Progenitor cell of endocrine pancreas (in vitro differentiated cells): Measurements from ENCODE around the gene STX18. TPM values are rescaled to one million over a fixed set of nuclear protein-coding genes. Genes with fewer than 3 reads are reported as not detected.

Experiments used
- DNase-seq: peaks from one replicate; pipeline ENCODE4 v3.0.0; 2021; ENCODE audit warnings: low spot score; ENCODE audit not compliant: unreplicated experiment
- H3K27ac Mint-ChIP-seq: 2 replicates; pipeline ENCODE4 v1.8.0; 2021; ENCODE audit warnings: mild to moderate bottlenecking, moderate library complexity, mixed read lengths
- H3K27me3 Mint-ChIP-seq: 2 replicates; pipeline ENCODE4 v1.8.0; 2021; ENCODE audit warnings: mixed read lengths
- H3K36me3 Mint-ChIP-seq: 2 replicates; pipeline ENCODE4 v1.8.0; 2022; ENCODE audit warnings: mixed read lengths; ENCODE audit not compliant: insufficient read depth
- H3K4me1 Mint-ChIP-seq: 2 replicates; pipeline ENCODE4 v1.8.0; 2021; ENCODE audit warnings: low read depth, mixed read lengths
- H3K4me3 Mint-ChIP-seq: 2 replicates; pipeline ENCODE4 v1.8.0; 2021; ENCODE audit warnings: low read depth, mild to moderate bottlenecking, moderate library complexity, mixed read lengths
- H3K9me3 Mint-ChIP-seq: 2 replicates; pipeline ENCODE4 v1.8.0; 2021; ENCODE audit warnings: low read depth, mixed read lengths
- total RNA-seq: library from RNA; stranded (reverse); gene quantifications from 2 replicates; pipeline ENCODE4 v1.2.1, GENCODE V29; 2021
- TF ChIP-seq, protein P1 (sequence below): fragments of 200-600 bp; sonication (generic); IDR thresholded peaks from one replicate; pipeline ENCODE4 v1.5.0; 2021; ENCODE audit warnings: antibody characterized with exemption, mild to moderate bottlenecking; ENCODE audit not compliant: unreplicated experiment

The STX18 gene
- total RNA-seq, 1 donor from 2014 or later: 41.2 TPM

DNA sequence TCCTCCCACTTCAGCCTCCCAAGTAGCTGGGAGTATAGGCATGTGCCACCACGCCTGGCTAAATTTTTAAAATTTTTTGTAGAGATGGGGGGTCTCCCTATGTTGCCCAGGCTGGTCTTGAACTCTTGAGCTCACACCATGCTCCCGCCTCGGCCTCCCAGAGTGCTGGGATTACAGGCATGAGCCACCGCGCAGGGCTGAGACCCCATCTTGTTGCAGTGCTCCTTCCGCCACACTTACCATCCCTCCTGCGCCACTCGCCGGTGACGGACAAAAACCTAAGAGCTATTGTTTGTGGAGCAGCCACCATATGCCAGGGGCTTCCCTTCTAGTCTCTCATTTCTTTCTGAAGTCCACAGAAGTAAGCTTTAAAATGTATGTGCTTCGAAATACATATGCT is 120.5 kb downstream of the STX18 start:
- TF ChIP-seq, protein P1, sequence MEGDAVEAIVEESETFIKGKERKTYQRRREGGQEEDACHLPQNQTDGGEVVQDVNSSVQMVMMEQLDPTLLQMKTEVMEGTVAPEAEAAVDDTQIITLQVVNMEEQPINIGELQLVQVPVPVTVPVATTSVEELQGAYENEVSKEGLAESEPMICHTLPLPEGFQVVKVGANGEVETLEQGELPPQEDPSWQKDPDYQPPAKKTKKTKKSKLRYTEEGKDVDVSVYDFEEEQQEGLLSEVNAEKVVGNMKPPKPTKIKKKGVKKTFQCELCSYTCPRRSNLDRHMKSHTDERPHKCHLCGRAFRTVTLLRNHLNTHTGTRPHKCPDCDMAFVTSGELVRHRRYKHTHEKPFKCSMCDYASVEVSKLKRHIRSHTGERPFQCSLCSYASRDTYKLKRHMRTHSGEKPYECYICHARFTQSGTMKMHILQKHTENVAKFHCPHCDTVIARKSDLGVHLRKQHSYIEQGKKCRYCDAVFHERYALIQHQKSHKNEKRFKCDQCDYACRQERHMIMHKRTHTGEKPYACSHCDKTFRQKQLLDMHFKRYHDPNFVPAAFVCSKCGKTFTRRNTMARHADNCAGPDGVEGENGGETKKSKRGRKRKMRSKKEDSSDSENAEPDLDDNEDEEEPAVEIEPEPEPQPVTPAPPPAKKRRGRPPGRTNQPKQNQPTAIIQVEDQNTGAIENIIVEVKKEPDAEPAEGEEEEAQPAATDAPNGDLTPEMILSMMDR: no peak
- no peak overlapping the region for H3K4me3 Mint-ChIP-seq
- no peaks in the 10 kb centered on the region for H3K9me3 Mint-ChIP-seq
- H3K4me1 Mint-ChIP-seq: peaks cover 21% of the 10 kb centered on the region
- H3K36me3 Mint-ChIP-seq: peaks cover 26% of the 10 kb centered on the region
- H3K27me3 Mint-ChIP-seq: no peaks in the 10 kb centered on the region
- no peak overlapping the region for H3K27ac Mint-ChIP-seq
- DNase-seq: no peak

DNA sequence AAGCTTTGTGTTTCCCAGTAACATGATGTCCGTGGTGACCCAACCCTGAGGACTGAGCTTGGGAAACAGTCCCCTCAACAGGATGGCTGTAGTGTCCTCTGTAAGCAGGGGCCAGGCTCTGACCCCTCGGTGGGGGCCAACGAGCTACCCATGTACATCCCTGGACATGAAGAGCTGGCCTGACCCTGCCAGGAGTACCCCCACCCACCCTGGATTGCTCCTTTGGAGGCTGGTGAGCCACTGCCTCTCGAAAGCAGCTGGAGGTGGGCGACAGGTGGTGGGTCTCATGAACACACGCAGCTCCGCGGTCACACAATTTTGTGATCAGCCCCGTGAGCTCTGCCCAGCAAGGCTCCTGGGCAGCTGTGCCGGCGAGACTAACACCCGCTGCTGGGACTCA is 121.4 kb downstream of the STX18 start:
- TF ChIP-seq, protein P1: no peak
- peaks cover 16% of the 10 kb centered on the region for H3K4me1 Mint-ChIP-seq
- no peak overlapping the region for H3K27ac Mint-ChIP-seq
- DNase-seq: no peak
- no peaks in the 10 kb centered on the region for H3K27me3 Mint-ChIP-seq
- H3K36me3 Mint-ChIP-seq: peaks cover 29% of the 10 kb centered on the region
- H3K4me3 Mint-ChIP-seq: no peak overlapping the region
- H3K9me3 Mint-ChIP-seq: no peaks in the 10 kb centered on the region

DNA sequence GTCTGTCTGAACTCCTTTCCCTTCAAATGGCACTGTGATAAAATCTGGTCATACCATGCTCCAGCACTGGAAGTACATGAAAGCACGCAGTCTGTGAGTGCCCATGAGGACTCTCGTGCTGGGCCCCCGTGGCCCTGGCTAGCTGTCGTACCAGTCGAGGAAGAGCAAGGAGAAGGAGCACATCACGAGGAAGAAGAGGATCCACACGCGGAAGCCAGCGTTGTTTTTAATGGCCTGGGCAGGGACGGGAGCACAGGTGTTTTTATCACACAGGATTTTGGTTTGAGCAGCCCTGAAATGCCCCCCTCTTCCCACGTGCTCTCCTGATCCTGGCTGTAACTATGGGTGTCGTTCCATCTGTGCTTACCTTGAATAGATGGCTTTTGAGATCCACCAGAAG is 122.0 kb downstream of the STX18 start:
- DNase-seq: no peak
- Mint-ChIP-seq H3K36me3 (peaks cover 29% of the 10 kb centered on the region), H3K4me1 (peaks cover 16% of the 10 kb centered on the region), H3K9me3 (no peaks in the 10 kb centered on the region), H3K4me3 (no peak overlapping the region), H3K27me3 (no peaks in the 10 kb centered on the region), H3K27ac (no peak overlapping the region)
- TF ChIP-seq, protein P1: no peak

DNA sequence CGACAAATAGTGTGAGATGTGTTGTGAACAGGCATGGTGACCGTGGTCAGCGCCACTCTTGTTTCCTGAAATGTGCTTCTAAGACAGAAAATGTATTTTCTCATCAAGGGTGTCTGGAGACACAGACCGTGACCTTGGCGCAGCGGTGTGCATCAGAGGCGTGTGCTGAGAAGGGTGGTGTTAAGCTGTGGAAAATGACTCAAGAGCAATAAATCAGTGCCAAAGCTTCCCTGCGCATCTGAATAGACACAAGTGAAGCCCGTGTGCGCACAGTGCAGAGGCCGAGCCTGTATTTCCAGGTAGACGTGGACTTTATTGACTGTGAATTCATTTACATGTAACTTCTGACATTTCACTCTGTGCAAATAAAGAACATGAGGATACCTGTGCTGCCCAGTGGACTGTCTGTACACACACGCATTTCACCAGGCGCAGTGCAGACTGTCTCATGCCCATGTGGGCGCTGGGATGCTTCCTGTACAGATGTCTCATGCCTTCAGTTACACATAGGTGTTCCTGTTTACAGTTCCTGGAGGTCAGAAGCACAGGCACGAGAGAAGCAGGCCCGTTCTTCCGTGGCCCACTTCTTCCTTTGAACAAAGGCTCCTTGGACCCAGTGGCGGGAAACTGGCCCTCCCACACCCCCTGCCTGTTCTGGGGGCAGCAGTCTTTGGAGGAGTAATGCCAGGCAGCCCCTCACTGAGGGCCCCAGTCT is 123.0 kb downstream of the STX18 start:
- Mint-ChIP-seq H3K4me1 (peaks cover 13% of the 10 kb centered on the region), H3K36me3 (peaks cover 29% of the 10 kb centered on the region), H3K4me3 (no peak overlapping the region), H3K27ac (no peak overlapping the region), H3K9me3 (no peaks in the 10 kb centered on the region), H3K27me3 (no peaks in the 10 kb centered on the region)
- DNase-seq: no peak
- TF ChIP-seq, protein P1: no peak

DNA sequence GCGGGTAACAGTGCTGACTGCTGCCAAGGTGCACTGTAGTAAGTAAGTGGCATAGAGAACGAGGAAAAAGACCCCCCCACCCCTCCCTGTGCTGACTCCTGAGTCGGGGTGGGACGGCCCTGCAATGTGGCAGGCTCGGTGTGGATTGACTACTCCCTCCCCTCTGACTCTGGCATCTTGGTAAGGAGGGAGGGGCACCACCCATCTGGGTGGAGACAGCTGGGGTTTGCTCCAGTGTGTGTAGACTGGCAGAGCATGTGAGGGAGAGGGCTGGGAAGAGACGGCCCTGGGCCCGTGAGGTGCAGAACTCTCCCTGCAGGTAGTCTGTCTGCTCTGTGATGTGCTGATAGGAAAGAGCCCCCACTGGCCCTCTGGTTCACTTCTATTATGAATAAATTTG is 124.0 kb downstream of the STX18 start:
- DNase-seq: no peak
- H3K4me1 Mint-ChIP-seq: peaks cover 6% of the 10 kb centered on the region
- peaks cover 25% of the 10 kb centered on the region for H3K36me3 Mint-ChIP-seq
- H3K9me3 Mint-ChIP-seq: no peaks in the 10 kb centered on the region
- peak overlapping the region; percentile 24 for H3K27ac Mint-ChIP-seq
- no peak overlapping the region for H3K4me3 Mint-ChIP-seq
- TF ChIP-seq, protein P1: no peak
- H3K27me3 Mint-ChIP-seq: no peaks in the 10 kb centered on the region
